Measurements from ENCODE around the gene CC2D1A.

DNA sequence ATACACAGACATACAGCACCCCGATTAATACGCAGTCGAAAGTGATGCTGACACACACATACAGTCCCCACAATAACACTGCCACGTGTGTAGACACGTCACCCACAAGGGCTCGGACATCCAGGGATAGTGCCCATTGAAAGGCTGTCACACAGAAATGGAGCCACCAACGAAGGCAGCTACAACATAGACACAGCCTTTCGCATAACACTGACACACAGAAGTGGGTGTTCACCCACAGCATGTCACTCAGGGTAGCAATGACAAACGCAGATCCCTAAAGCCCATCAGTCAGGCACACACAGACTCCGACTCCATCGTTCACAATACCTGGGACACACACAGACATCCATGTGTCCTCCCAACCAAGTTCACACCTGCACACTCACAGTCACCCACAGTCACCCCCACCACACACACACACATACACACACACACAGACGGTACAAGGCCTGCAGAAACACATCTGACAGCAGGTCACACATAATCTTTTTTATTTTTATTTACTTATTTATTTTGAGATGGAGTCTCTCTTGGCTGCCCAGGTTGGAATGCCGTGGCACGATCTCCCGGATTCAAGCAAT, 39.4 kb upstream of the CC2D1A start:
- TF ChIP-seq POLR2AphosphoS5 (IDR thresholded peaks at IDR 0.05; ENCODE audit: low read depth, low read length) (no peak), POLR2A (IDR thresholded peaks at IDR 0.05; ENCODE audit: low read depth, low read length) (no peak), TAF1 (IDR thresholded peaks at IDR 0.05; ENCODE audit: low read depth, low read length) (no peak), SPI1 (IDR thresholded peaks at IDR 0.05; ENCODE audit: low read depth, low read length) (no peak), PAX5 (IDR thresholded peaks at IDR 0.05; ENCODE audit: insufficient read depth, low read length, severe bottlenecking) (no peak), POU2F2 (IDR thresholded peaks at IDR 0.05; ENCODE audit: low read depth, low read length) (no peak)
